SIG-M5 treated with dmso at 0.1 percent for 504 hours (cell line): Measurements from ENCODE around the gene OXER1.

Experiments used
- DNase-seq: peaks from one replicate; lab custom pipeline; 2025; ENCODE audit not compliant: unreplicated experiment; lab: John Stamatoyannopoulos, UW

OXER1 gene

DNA sequence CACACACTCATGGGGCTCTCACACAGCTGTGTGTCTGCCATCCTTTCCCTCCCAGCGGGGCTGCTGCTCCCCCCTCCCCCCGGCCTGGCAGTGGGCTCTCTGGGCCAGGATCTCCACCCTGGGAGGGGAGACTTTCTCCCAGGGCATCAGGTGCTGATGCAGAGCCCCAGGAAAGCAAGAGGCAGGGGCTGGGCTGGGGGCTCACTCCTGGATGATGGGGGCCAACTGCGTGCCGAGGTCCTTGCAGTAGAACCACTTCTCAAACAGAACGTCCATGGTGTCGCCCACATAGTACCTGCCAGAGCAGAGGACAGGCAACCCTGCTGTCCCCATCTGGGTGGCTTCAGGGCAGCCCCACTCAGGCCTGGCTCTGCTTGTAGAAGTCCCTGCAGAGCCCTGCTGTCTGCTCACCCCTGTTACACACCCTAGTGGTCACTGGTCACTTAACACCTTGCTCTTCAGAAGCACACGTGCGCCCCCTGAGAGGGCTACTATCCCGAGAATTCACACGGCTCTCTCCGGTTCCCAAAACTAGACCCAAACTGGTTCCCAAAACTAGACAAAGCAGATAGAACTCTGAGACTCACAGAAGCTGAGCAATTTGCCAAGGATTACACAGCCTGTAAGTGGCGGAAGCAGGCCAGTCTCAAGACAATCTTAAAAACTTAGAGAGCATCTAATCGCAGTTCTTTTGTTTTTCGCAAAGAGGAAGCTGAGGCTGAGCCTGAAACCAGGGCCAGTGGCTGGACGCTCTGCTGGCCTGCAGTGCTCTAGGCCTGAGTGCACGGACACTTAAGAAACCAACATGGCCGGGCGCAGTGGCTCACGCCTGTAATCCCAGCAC, 6.6 kb upstream of the OXER1 start:
- peak; percentile 53 for DNase-seq

DNA sequence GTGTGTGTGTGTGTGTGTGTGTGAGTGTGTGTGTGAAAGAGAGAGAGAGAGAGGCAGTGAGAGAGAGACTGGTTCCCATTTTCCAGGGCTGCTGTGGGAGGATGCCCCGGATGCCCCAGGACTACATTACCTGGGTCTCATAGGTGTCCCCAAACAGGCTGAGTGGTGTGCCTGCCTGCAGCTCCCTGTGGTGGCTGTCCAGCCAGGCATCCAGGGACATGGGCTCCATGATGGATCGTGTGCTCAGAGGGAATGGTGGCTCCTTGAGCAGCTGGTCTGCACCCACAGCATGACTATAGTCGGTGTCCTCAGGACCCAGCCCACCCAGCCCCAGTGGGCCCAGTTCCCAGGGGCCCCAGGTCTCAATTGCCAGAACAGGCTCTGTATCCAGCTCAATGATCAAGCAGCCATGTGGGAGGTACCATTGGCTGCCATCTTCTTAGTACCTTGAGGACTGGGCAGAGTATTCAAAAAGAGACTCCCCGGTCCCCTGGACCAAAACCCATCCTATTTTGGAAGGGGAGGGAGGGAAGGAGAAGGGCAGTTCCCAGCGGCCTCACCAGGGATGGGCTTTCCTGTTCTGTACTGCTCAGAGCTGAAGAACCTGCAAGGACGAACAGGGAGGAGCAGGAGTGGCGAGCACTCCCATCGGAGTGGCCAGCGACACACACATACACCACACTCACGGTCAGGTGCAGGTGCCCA, 5.8 kb upstream of the OXER1 start:
- DNase-seq: no peak

DNA sequence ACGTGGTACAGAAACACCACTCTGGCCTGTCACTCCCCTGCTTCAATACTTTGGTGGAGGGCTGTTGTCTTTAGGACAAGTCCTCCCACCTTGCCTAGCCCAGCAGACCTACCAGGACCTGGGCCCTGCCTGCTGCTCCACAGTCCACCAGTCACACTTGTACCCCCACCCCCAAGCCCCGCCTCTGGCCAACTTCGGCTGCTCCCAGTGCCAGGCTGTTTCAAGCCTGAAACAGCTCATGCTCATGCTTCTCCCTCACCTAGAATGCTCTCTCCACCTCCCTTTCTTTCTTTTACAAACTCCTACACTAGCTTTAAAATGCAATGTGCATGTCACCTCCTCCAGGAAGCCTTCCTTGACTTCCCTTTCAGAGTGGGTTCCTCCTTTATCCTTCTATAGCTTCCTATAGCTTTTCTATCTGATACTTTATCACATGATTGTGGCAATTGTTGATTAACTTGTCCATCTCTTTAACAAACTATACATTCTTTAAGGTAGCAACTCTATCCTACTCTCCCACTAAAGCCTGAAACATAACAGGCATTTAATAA, 4.8 kb upstream of the OXER1 start:
- DNase-seq: no peak

DNA sequence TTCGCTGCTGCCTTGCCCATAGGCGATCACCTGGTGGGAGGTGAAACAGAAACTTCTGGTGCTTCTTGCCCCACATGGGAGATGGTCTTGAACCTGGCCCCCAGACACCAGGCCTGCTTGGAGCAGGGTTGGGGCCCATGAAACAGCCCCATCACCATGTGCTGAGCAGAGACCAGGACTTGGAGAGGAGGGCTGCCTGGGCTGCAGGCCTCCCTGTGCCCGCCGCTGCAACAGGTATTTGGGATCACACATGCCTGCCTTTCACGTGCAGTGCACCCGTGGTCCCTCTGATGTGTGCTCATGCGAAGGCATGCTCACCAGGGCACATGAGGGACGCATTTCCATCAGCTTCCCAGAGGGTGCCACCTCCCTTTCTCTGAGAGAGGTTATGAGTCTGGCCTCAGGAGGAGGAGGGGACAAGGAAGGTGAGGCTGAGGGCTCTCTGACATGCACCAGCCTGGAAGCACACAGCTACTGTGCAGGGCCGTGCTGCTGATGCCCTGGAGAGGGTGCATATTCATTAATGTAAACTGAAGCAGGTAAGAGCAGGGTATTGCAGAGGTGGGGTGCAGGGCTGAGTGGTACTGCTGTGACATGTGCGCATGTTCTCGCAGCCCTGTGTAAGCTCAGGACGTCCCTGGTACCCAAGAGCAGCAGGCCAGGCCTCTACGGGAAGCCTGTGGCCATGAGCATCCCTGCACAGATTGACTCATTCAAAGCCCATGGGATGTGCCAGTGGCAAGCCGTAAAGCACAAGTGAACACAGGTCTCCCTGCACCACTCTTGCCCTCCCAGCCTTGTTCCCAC, 4.2 kb upstream of the OXER1 start:
- DNase-seq: no peak

DNA sequence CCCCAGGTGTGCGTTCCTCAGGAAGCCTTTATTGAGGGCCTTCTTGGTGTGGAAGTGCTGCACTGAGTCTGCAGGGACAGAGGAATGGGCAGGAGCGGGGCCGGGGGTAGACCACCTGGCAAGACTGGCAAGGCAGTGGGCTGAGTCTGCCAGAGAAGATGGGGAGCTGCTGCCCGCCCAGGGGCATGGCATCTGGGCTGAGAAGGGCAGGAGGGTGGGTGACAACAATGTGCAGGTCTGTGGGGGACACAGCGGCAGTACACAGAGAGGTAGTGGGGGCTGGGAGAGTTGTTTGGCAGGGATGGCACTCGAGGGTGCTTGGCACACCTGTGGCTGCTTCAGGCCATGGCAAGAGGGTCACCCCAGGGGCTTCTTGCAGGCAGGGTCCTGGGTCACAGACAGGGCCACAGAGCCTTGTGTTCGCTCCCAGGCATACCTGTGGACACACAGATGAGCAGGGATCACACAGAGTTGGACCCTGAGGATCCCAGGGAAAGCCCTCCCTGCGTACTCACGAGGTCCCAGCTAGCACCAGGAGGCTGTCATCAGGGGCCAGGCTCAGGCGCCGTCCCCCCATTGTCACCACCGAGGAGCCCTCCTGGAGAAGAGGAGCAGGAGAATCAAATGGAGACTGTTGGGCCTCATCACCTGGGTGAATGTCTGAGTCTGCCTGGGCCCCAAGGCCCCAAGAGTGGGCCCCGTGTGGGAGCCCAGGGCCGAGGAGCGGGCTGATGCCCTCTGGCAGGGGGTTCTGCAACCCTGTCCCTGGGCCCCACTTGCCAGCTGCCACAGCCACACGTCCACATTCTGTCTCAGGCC, 3.4 kb upstream of the OXER1 start:
- DNase-seq: no peak

DNA sequence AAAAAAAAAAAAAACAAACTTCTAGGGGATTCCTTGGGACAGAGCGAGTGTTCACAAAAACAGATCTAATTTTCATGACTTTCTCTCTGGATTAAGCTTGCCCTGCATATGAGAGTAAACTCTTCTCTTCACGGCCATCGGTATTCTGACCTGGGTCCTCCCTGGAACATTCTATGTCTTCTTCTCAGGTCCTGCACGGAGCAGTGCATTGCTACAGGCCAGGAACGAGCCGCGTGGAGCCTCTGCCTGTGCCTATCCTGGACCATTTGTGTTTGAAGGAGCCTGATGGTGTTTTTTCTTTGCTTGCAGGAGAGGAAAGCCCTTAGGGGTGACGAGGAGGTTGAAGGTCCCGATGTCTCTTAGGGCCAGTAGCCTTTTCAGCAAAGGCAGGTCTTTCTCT, 1.8 kb upstream of the OXER1 start:
- no peak for DNase-seq

DNA sequence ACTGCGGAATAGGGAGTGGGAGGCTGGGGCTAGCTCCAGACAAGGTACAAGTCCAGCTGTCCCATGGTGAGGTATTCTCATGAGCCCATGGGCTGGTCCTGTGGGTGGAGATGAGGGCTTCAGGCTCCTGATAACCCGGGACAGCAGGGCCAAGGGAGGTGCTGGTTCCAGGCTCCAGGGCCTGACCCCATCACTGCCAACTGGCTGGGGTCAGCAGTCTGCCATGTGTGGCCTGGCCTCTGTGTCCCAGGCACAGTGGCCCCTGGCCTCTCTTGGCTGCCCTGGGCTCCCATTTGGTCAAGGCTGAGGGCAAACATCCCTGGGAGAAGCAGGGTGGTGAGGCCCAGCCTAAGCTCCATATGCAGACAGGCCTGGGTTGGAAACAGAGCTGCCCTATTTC, 966 bp upstream of the OXER1 start:
- DNase-seq: no peak

DNA sequence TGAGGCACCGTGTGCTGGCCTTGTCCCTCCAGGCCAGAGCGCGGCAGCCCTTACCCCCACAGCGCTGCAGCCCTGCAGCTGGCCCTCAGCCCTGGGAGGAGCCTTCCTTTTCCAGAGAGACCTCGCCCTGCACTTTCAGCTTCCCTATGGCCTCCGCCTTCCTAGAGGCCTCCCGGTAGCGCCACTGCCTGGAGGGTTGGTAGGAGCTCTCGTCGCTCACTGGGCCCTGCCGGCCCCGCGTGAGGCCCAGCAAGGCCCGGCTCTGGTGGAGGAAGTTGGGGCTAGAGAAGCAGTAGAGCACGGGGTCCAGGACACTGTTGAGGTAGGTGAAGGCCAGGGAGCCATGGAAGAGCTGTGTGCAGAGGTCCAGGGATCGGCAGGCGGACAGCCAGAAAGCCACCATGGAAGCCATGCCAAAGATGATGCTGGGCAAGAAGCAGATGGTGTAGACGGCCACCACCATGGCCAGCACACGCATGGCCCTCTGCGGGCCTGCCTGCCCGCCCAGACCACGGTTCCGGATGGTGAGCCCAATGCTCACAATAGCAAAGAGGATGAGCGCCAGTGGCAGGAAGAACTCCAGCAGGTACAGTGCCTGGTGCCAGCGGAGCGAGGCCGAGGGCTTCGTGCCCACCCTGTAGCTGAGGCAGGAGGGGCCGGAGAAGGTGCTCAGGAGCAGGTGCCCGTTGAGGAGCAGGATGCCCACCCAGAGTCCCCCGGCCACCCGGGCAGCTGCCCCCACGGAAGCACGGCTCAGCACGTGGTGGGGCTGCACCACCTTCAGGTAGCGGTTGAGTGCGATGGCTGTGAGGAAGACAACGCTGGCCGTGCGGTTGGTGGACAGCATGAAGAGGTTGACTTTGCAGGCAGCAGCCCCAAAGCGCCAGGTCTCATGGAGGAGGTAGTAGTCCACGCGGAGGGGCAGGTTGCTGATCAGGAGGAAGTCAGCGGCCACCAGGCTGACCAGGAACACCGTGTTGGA, 821 bp downstream of the OXER1 start:
- DNase-seq: no peak

DNA sequence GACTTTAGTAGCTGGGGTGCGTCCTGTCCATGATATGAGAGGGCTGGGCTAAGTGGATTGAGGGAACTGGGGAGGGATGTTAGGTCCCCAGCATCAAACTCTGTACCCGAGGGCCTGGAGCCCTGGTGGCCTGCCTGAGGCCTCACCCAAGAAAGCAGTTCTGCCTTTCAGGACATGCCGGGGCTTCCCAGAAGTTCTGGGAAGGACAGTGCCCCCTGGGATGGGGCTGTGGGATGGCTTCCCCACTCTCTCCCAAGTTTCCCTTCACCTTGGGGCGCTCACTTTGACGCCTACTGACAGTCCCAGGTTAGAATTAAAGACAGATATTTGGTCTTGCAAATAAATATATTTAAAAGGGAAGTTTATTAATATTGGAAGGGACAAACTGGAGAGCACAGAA, 1.8 kb downstream of the OXER1 start:
- no peak for DNase-seq

DNA sequence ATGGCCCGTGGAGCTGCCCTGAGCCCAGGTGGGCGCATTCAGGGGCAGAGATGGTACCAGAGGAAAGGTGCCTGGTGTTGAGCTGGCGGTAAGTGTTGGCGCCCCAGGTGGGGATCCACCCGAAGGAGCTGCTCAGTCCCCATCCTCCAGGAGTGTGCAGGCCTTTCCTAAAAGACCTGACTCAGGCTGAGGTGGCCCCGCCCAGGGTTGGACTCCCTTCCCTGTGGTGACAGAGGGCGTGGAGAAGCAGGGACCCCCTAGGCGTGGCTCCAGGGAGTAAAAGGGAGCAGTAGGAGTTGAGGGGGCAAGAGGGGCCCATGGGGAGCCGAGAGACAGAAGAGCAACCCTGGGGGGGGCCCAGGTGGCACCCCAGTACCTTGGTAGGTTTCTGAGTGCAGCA, 2.4 kb downstream of the OXER1 start:
- DNase-seq: no peak

DNA sequence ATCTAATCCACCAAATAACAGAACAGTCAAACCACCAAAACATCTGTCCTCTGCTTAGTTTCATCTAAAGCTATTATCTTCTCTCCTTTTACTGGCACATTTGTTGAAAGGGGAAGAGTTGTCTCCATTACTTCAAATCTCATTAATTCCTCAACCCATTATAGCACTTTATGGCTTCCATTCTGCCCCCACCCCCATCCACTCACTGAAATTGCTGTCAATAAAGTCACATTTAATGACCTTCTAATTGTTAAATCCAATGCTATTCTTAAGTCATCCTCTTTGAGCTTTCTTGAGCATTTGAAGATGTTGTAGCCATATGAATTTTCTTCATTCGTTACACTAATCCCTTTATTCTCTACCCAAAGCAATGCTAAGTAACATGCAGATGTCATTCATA, 5.2 kb downstream of the OXER1 start:
- no peak for DNase-seq

DNA sequence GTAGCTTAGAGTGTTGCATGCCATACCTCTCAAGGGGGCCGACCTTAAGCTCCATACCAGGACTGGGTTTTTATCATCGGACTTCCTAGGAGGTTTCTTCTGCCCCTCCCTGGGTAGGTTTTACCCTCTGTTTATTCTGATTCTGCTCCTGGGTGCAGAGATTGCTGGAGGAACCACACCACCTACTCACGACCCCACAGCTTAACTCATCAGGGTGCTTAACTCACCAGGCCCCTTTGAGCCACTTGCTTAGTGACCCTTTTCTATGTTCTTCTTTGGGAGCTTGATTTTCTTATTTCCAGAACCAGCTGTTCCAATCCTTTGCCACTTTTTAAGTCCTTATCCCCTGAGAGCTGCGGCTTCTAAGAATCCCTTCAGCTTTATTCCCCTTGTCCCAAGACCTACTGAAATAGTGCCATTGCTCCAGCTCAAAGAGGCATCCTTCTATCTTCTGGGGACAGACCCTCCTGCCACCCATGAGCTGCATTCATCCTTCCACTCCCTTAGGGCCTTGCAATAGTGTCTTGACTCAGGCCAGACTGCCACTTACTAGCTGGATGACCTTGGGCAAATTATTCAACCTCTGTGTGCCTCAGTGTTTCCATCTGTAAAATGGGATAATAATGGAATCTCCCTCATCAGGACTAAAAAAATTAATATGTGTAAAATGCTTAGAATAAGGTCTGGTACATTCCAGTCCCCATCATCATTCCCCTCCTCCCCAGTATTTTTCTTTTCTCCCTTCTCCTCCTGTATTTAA, 5.8 kb downstream of the OXER1 start:
- no peak for DNase-seq

DNA sequence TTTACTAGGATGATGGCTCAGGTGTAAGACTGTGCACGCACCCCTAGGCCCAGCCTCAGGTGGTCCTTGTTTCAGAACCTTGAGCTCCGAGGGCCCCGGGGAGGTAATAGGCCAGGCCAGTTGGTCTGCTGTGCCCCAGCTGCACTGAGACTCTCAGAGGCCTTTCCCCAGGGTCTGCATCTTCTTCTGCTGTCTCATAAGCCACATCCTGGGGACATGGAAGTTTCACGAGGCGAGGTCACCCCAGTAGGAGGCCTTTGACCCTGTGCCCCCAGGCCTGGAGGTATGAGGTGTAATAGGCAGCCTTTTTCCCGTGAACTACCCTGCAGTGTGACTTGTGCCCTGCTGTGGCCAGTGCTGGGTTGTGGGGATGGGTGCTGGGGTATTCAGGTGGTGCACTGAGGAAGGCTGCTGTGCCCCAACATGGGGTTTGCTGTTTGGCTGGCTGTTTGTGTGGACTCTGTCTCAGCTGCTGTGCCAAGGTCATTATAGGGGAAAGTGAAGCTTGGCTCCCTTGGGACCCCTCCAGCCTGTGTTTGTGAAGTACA, 6.9 kb downstream of the OXER1 start:
- no peak for DNase-seq

DNA sequence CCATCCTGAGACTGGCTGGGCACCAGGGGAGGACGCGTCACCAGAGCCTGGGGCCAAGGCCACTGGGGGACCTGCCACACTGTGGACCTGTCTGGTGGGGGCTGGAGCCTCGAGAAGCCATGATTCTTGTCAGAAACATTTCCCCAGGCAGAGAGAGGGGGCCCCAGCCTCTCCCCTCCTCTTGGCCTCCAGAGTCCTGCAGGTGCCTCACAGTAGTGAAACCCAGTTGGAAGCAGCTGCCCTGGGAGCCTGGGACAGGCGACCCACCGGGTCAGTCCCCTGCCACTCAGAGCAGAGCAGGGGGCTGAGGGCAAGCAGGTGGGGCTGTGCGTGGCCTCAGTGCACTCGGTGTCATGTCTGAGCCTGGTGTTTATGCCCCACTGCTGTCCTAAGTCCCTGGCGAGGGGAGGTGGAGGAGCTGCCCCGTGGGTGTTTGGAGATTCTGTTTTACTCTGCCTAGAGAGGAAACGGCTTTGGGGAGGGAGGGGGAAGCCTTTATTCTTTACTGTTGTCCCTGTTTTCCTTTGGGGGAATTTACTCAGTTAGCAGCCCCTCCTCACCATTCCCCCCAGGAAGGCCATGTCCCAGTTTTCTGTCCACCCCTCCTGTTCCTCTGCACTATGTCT, 7.7 kb downstream of the OXER1 start:
- DNase-seq: no peak

DNA sequence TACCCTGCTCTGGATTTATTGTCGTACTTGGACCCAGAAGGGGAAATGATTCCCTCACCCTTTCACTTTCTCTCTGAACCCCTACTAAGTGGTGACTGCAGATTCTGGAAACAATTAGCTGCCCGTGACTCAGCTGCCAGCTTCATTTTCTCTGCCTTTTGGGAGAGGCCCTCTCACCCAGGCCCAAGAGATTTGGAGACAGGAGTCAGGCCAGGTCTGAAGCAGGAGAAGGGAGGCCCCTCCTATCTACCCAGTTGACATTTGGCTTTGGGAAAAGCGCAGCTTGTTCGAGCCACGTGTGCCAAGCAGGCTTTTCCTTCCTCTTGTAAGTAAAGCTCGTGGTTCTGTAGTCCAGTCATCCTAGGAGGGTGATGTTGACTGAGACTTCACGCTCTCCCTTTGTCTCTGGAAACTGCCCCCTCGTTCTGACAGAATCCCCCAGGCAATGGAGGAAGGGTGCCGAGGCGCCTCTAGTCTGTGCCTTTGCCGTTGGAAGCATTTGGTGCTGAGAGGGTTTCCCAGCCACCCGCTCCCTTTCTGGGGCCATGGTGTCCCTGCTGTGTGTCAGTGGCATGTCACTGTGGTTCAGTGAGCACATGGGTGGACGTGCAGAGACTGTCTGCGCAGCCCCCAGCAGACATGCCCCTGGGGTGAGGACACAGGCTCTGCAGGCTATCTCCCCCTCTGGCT, 8.6 kb downstream of the OXER1 start:
- no peak for DNase-seq

DNA sequence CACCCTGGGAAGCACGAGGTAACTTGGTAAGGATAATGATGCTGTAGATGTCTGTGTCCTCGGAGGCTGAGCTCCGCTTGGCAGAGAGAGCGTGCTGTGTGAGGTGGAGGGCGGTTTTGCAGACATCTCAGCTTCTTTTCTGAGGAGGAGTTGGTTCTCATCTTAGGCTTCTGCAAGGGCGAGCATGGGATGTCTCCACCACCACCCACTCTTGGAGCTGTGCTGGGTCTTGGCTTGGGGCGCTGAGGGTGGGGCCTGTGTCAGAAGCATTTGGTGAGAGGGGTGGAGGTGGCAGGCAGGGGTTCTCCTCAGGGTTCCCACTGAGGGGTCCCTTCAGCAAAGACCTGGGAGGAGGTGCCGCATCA, 9.2 kb downstream of the OXER1 start:
- DNase-seq: no peak

DNA sequence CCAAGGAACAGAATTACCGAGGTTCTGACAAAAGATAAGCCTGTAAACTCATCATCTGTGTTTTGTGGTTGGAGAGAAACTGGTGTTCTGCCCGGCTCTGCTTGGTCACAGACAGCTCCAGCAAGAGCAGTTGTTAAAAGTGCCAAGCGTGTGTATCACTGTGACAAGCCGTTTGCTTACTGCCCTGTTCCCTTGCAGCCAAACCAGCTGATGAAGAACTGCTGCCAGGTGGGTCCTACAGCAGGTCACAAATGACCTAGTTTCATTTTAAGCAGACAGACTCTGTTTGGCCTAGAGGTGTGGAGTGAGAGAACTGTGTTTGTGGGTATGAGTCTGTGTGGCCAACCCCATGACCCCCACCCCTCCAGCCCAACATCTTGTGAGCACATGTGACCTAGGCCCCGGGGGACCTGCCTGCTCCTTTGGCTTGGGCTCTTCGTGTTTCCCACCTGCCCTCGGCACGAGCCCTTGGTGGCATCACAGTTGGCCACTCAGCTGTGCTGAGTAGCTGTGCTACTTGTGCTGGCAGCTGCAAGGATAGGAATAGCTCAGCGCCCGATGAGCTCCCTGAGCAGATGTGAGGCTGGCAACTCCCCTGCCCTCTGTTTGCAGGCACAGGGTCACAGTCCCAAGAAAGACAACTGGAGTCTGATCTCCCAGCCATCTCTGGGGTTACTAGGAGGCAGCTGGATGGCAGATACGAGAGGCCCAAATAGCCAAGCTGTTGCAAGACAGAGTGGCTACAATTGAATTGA, 9.7 kb downstream of the OXER1 start:
- no peak for DNase-seq
